ENCODE results near the gene SDF4.

- TF ChIP-seq CTCF (IDR thresholded peaks at IDR 0.05) (no peak), POLR2A (IDR thresholded peaks at IDR 0.05) (no peak), POLR2AphosphoS5 (IDR thresholded peaks at IDR 0.05) (no peak)
These were observed 10.9 kb upstream of the SDF4 start for GRCh38 chr1:1242461-1243265.
